Progenitor cell of endocrine pancreas (in vitro differentiated cells): ENCODE data around the gene LRRC25. TPM values are rescaled to one million over a fixed set of nuclear protein-coding genes. Genes with fewer than 3 reads are reported as not detected.
"Not testable (repeated sequence)": the region's sequence is repeated elsewhere in the genome, so short reads cannot be mapped to it uniquely, and the experiment has no call there.

Experiments
- DNase-seq: peaks from one replicate; pipeline ENCODE4 v3.0.0; 2021; ENCODE audit warnings: low spot score; ENCODE audit not compliant: unreplicated experiment
- H3K27ac Mint-ChIP-seq: 2 replicates; pipeline ENCODE4 v1.8.0; 2021; ENCODE audit warnings: mild to moderate bottlenecking, moderate library complexity, mixed read lengths
- H3K27me3 Mint-ChIP-seq: 2 replicates; pipeline ENCODE4 v1.8.0; 2021; ENCODE audit warnings: mixed read lengths
- H3K36me3 Mint-ChIP-seq: 2 replicates; pipeline ENCODE4 v1.8.0; 2022; ENCODE audit warnings: mixed read lengths; ENCODE audit not compliant: insufficient read depth
- H3K4me1 Mint-ChIP-seq: 2 replicates; pipeline ENCODE4 v1.8.0; 2021; ENCODE audit warnings: low read depth, mixed read lengths
- H3K4me3 Mint-ChIP-seq: 2 replicates; pipeline ENCODE4 v1.8.0; 2021; ENCODE audit warnings: low read depth, mild to moderate bottlenecking, moderate library complexity, mixed read lengths
- H3K9me3 Mint-ChIP-seq: 2 replicates; pipeline ENCODE4 v1.8.0; 2021; ENCODE audit warnings: low read depth, mixed read lengths
- CTCF ChIP-seq: fragments of 200-600 bp; sonication (generic); IDR thresholded peaks from one replicate; pipeline ENCODE4 v1.5.0; 2021; ENCODE audit warnings: antibody characterized with exemption, mild to moderate bottlenecking; ENCODE audit not compliant: unreplicated experiment
- total RNA-seq: library from RNA; stranded (reverse); gene quantifications from 2 replicates; pipeline ENCODE4 v1.2.1, GENCODE V29; 2021

Gene LRRC25
- total RNA-seq, 1 donor from 2014 or later = not detected

- no peak overlapping the region for H3K4me3 Mint-ChIP-seq
- H3K36me3 Mint-ChIP-seq = peaks cover 13% of the 10 kb centered on the region
Observed at GRCh38 chr19:18368504-18369222, 28.8 kb downstream of the LRRC25 start.

GRCh38 chr19:18366021-18366435 is 31.4 kb downstream of the LRRC25 start:
- DNase-seq = no peak
- Mint-ChIP-seq H3K27ac (no peak overlapping the region), H3K36me3 (peaks cover 22% of the 10 kb centered on the region), H3K27me3 (no peaks in the 10 kb centered on the region), H3K4me3 (no peak overlapping the region), H3K4me1 (peaks cover 8% of the 10 kb centered on the region), H3K9me3 (no peaks in the 10 kb centered on the region)
- no peak for TF ChIP-seq CTCF

More at GRCh38 chr19:18368504-18369222, 28.8 kb downstream of the LRRC25 start:
- no peak for TF ChIP-seq CTCF
- H3K27me3 Mint-ChIP-seq = no peaks in the 10 kb centered on the region
- H3K9me3 Mint-ChIP-seq = no peaks in the 10 kb centered on the region
- H3K27ac Mint-ChIP-seq = no peak overlapping the region
- H3K4me1 Mint-ChIP-seq = peaks cover 8% of the 10 kb centered on the region
- no peak for DNase-seq

- H3K4me3 Mint-ChIP-seq = no peak overlapping the region
- H3K36me3 Mint-ChIP-seq = peaks cover 22% of the 10 kb centered on the region
- DNase-seq = no peak
Observed at GRCh38 chr19:18364826-18365528, 32.4 kb downstream of the LRRC25 start.

GRCh38 chr19:18364277-18364825 is 33.1 kb downstream of the LRRC25 start:
- not testable (repeated sequence) for H3K4me1 Mint-ChIP-seq, H3K9me3 Mint-ChIP-seq, DNase-seq, H3K4me3 Mint-ChIP-seq, H3K27me3 Mint-ChIP-seq
- peak overlapping the region; percentile 84 for H3K27ac Mint-ChIP-seq
- peaks cover 26% of the 10 kb centered on the region for H3K36me3 Mint-ChIP-seq

More at GRCh38 chr19:18364826-18365528, 32.4 kb downstream of the LRRC25 start:
- Mint-ChIP-seq H3K27ac (peak overlapping the region; percentile 84), H3K9me3 (no peaks in the 10 kb centered on the region), H3K27me3 (no peaks in the 10 kb centered on the region), H3K4me1 (peaks cover 8% of the 10 kb centered on the region)
- no peak for TF ChIP-seq CTCF

- no peak overlapping the region for H3K4me3 Mint-ChIP-seq
Observed at GRCh38 chr19:18363787-18364186, 33.6 kb downstream of the LRRC25 start.

More at GRCh38 chr19:18363787-18364186, 33.6 kb downstream of the LRRC25 start:
- Mint-ChIP-seq H3K9me3 (no peaks in the 10 kb centered on the region), H3K27ac (peak overlapping the region; percentile 49), H3K4me1 (peaks cover 5% of the 10 kb centered on the region), H3K27me3 (no peaks in the 10 kb centered on the region), H3K36me3 (peaks cover 28% of the 10 kb centered on the region)
- TF ChIP-seq CTCF = no peak
- no peak for DNase-seq
